IMR-90 (cell line): ENCODE measurements around the gene C13orf46.

Experiments
- CTCF ChIP-seq: conservative IDR thresholded peaks from 2 replicates; pipeline ENCODE4 v1.5.1; 2012; ENCODE audit warnings: mild to moderate bottlenecking, low read depth, low read length, improper control_type of control experiment
- FOS ChIP-seq: fragments of 150-350 bp; IDR thresholded peaks from 2 replicates; pipeline ENCODE4 v1.6.1; 2016; ENCODE audit warnings: low read depth, low read length
- MAZ ChIP-seq: IDR thresholded peaks from 2 replicates; pipeline ENCODE4 v1.6.1; 2012; ENCODE audit warnings: low read depth, mild to moderate bottlenecking, low read length, improper control_type of control experiment, moderate library complexity, borderline replicate concordance
- MXI1 ChIP-seq: IDR thresholded peaks from 2 replicates; pipeline ENCODE4 v1.6.1; 2012; ENCODE audit warnings: low read depth, mild to moderate bottlenecking, low read length, moderate library complexity, borderline replicate concordance
- NFE2L2 ChIP-seq: fragments of 150-350 bp; IDR thresholded peaks from 2 replicates; pipeline ENCODE4 v1.6.1; 2016; ENCODE audit warnings: low read depth, mild to moderate bottlenecking, low read length
- POLR2A ChIP-seq: IDR thresholded peaks from 2 replicates; pipeline ENCODE4 v1.6.1; 2012; ENCODE audit warnings: mild to moderate bottlenecking, low read depth, low read length
- SMC3 ChIP-seq: fragments of 150-350 bp; IDR thresholded peaks from 2 replicates; pipeline ENCODE4 v1.6.1; 2016; ENCODE audit warnings: low read depth, mild to moderate bottlenecking, antibody characterized with exemption, low read length, moderate library complexity

GRCh38 chr13:113922412-113923118, 51.3 kb downstream of the C13orf46 start:
- TF ChIP-seq SMC3 = no peak
- no peak for TF ChIP-seq CTCF
- TF ChIP-seq POLR2A = no peak
- no peak for TF ChIP-seq MXI1
- TF ChIP-seq FOS = no peak
- no peak for TF ChIP-seq NFE2L2
- no peak for TF ChIP-seq MAZ
